ENCODE data around the gene COL1A2.
A peak's percentile ranks its signal among the peaks of the same experiment; 100 is the strongest.

The COL1A2 gene

GRCh38 chr7:94411188-94411466 is 16.4 kb downstream of the COL1A2 start:
- DNase-seq = no peak

GRCh38 chr7:94412762-94413322 is 18.1 kb downstream of the COL1A2 start:
- no peak for DNase-seq

DNA sequence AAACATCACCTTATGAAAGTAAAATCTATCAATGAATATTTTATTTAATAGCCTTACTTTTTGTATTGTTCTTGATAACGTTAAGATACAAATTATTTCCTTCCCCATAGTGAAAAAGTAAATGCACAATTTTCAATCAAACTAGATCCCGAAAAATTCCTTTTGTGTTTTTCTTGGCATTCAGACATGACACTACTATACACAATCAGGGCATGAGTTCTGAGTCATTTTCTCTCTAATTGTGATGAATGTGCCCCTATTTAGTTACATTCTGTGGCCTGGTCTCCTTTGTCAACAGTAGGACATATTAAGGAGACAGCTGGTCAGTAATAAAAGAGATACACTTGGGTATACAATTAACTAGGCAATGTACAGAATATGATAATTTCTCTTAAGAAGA is 19.8 kb downstream of the COL1A2 start:
- DNase-seq = peak; percentile 86

DNA sequence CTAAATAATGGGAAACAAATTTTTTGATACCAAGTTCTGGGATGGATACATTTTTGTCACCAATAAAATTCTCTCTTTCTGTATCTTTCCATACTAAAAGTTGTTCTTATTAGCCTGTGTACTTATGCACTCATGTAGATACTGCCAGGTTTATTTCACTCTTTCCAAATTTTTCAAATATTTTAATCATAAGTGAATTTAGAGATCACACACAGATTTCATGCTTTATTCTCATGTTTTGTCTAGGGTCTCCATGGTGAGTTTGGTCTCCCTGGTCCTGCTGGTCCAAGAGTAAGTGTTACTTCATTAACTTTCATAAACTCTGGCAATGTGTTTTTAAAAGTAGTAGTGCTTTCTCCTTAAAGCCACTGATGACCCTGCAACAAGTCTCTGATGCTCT is 20.3 kb downstream of the COL1A2 start:
- DNase-seq = no peak

GRCh38 chr7:94417306-94417705 is 22.6 kb downstream of the COL1A2 start:
- DNase-seq = no peak

- peak; percentile 84 for DNase-seq
Observed at GRCh38 chr7:94417901-94418300, 23.2 kb downstream of the COL1A2 start.

GRCh38 chr7:94418851-94419250 is 24.2 kb downstream of the COL1A2 start:
- DNase-seq = no peak

DNA sequence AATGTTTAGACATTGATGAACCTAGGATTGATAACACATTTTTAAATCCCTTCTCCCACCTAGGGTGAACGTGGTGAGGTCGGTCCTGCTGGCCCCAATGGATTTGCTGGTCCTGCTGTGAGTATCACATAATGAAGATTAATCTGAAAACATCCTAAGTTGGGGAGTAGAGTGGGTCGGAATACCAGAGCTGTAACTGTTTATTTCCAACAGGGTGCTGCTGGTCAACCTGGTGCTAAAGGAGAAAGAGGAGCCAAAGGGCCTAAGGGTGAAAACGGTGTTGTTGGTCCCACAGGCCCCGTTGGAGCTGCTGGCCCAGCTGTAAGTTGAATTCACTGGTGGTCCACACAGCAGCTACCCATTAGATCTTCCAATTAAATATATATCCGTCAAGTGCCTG is 25.6 kb downstream of the COL1A2 start:
- no peak for DNase-seq

GRCh38 chr7:94421681-94422080 is 27.0 kb downstream of the COL1A2 start:
- DNase-seq = no peak

GRCh38 chr7:94422136-94422535 is 27.4 kb downstream of the COL1A2 start:
- no peak for DNase-seq

GRCh38 chr7:94422827-94423460 is 28.2 kb downstream of the COL1A2 start:
- DNase-seq = no peak

- DNase-seq = no peak
Observed at GRCh38 chr7:94423863-94424735, 29.4 kb downstream of the COL1A2 start.

DNA sequence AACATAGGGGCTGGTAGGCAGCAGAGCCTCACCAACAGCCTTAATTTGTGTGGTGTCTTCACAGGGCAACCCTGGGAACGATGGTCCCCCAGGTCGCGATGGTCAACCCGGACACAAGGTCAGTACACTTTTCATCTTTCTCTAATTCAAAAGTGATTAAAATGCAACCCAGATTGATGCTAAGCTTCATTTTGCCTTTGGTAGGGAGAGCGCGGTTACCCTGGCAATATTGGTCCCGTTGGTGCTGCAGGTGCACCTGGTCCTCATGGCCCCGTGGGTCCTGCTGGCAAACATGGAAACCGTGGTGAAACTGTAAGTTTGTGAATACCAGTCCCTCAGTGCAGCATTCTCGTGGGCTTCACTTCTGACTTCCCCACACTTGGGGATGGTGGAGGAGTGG is 30.9 kb downstream of the COL1A2 start:
- DNase-seq = no peak

- no peak for DNase-seq
Observed at GRCh38 chr7:94426980-94427875, 32.5 kb downstream of the COL1A2 start.

GRCh38 chr7:94429153-94429552 is 34.5 kb downstream of the COL1A2 start:
- DNase-seq = no peak

DNA sequence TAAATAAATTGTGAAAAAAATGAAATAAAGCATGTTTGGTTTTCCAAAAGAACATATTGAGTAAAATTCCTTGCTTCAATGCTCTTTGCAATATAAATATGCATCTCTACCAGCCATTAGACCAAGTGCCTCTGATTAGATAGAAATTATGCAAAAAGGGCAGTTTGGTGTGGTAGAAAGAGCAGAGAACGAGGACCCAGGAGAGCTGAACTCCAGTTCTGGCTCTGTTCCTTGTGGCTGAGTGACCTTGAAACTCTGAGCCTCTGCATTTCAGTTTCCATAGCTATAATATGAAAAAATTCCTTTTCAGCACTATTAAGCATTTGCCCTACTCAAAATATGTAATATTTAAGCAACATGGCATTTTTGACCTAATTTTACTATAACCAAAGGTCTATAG is 36.5 kb downstream of the COL1A2 start:
- no peak for DNase-seq

GRCh38 chr7:94431619-94432280 is 37.1 kb downstream of the COL1A2 start:
- no peak for DNase-seq

GRCh38 chr7:94432281-94432670 is 37.6 kb downstream of the COL1A2 start:
- DNase-seq = no peak

- DNase-seq = no peak
Observed at GRCh38 chr7:94432817-94433216, 38.1 kb downstream of the COL1A2 start.

DNA sequence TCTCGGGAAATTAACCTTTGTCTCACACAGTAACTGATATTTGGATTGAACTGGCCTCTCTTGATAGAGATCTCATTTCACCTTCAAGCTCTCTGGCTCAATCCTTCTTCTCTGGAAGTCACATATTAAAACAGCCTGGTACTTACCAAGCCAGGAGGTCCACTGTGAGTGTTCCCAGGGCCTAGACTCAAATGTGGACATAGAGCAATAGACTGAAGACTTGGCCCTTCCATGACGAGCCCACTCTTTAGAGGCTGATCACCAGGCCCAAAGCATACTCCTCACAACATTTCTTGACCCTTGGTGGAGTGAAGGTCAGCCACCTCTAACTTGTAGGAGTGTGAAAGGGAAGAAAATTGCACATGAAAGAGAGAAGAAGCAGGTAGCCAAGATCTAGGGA is 38.5 kb downstream of the COL1A2 start:
- no peak for DNase-seq

DNA sequence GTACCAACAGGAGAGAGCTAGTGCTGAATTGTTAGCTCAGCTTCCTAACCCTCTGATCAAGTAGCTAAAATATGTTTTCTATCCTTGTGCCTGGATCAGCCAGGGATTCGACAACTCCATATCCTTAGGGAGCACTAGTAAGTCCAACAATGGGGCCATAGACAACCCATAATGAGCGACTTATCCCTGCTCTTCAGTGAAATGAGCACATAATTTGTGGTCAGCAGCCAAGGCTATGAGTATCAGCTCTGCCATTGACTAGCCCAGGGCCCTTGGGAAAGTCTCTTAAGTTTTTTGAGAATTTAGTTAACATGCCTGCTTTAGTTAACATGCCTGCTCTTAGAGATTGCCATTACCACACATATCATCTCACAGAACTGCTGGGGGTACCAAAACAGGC is 39.3 kb downstream of the COL1A2 start:
- no peak for DNase-seq

DNA sequence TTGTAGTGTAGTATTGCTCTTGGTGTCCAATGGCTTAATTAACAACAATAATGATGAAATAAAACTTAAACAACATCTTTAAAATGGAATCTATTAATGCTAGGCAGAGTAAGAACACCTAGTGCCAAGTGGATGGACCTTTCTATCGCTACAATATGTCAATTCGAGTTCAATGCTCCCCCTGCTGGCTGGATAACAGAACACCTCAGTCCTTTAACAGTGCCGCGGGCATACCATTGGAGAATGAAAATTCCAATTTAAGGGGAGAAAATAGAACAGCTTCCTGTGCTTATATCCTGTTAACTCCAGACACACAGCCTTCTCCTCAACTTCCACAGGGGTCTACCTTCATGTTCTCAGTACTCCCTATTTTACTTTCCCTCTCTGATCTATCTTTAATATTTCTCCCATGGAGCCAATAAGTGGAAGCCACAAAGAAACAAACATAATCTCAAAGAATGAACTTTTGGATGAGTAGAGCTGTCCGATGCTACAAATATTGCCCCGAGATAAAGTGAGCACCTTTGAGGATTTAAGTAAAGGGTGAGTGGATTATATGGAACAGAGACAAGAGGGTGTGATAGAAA is 41.4 kb downstream of the COL1A2 start:
- DNase-seq = peak; percentile 16
